Inflammatory macrophage treated with lipopolysaccharide for 4 hours (primary cell): Measurements from ENCODE around the gene INTS6L.
A peak's percentile ranks its signal among the peaks of the same experiment; 100 is the strongest.
"Not testable (repeated sequence)": the region's sequence is repeated elsewhere in the genome, so short reads cannot be mapped to it uniquely, and the experiment has no call there.

Experiments used
- DNase-seq: peaks from one replicate; pipeline ENCODE4 v3.0.0-alpha.2; 2020

INTS6L gene

GRCh38 chrX:135522878-135523693 is 2.6 kb downstream of the INTS6L start:
- peak; percentile 7 for DNase-seq

GRCh38 chrX:135528254-135528653 is 7.8 kb downstream of the INTS6L start:
- no peak for DNase-seq

GRCh38 chrX:135528756-135529155 is 8.3 kb downstream of the INTS6L start:
- DNase-seq = no peak

- DNase-seq = no peak
Measured at GRCh38 chrX:135530097-135530496, 9.6 kb downstream of the INTS6L start.

- DNase-seq = no peak
Measured at GRCh38 chrX:135531813-135532212, 11.4 kb downstream of the INTS6L start.

- DNase-seq = no peak
Measured at GRCh38 chrX:135535077-135535940, 14.8 kb downstream of the INTS6L start.

- DNase-seq = no peak
Measured at GRCh38 chrX:135536877-135537276, 16.4 kb downstream of the INTS6L start.

- DNase-seq = peak; percentile 11
Measured at GRCh38 chrX:135541351-135541750, 20.9 kb downstream of the INTS6L start.

GRCh38 chrX:135543172-135543571 is 22.7 kb downstream of the INTS6L start:
- no peak for DNase-seq

GRCh38 chrX:135543924-135544323 is 23.5 kb downstream of the INTS6L start:
- DNase-seq = no peak

- DNase-seq = no peak
Measured at GRCh38 chrX:135544338-135544948, 24.0 kb downstream of the INTS6L start.

GRCh38 chrX:135547767-135548166 is 27.3 kb downstream of the INTS6L start:
- DNase-seq = no peak

- no peak for DNase-seq
Measured at GRCh38 chrX:135549519-135549918, 29.1 kb downstream of the INTS6L start.

GRCh38 chrX:135556055-135556454 is 35.6 kb downstream of the INTS6L start:
- DNase-seq = peak; percentile 61

GRCh38 chrX:135557344-135557743 is 36.9 kb downstream of the INTS6L start:
- no peak for DNase-seq

- no peak for DNase-seq
Measured at GRCh38 chrX:135572436-135572835, 52.0 kb downstream of the INTS6L start.

- DNase-seq = no peak
Measured at GRCh38 chrX:135581496-135581895, 61.0 kb downstream of the INTS6L start.

- DNase-seq = no peak
Measured at GRCh38 chrX:135585153-135585552, 64.7 kb downstream of the INTS6L start.

- no peak for DNase-seq
Measured at GRCh38 chrX:135591871-135592270, 71.4 kb downstream of the INTS6L start.

- DNase-seq = not testable (repeated sequence)
Measured at GRCh38 chrX:135594049-135594448, 73.6 kb downstream of the INTS6L start.

- DNase-seq = not testable (repeated sequence)
Measured at GRCh38 chrX:135594453-135594852, 74.0 kb downstream of the INTS6L start.

- DNase-seq = no peak
Measured at GRCh38 chrX:135595543-135595942, 75.1 kb downstream of the INTS6L start.

GRCh38 chrX:135596495-135596894 is 76.0 kb downstream of the INTS6L start:
- peak; percentile 23 for DNase-seq

GRCh38 chrX:135605906-135606305 is 85.4 kb downstream of the INTS6L start:
- DNase-seq = no peak
